MCF 10A (cell line): Measurements from ENCODE around the gene CCL22. TPM values are rescaled to one million over a fixed set of nuclear protein-coding genes. Genes with fewer than 3 reads are reported as not detected.

Experiments
- BruUV-seq: library from RNA; stranded (reverse); fragments of 400-500 nt; replicated peaks from 2 replicates; lab custom pipeline; 2021; lab: Mats Ljungman, UMichigan
- CTCF ChIA-PET: fragments of 300-600 bp; sonication (Branson Sonifier 250); formaldehyde crosslinking; extraction: SDS; loops from one replicate; lab custom pipeline; 2021; ENCODE audit warnings: antibody characterized with exemption, inconsistent platforms; lab: Yijun Ruan, JAX
- POLR2A ChIA-PET: fragments of 300-600, 350-650 bp; sonication (Branson Sonifier 250); formaldehyde crosslinking; extraction: SDS; loops from one replicate; lab custom pipeline; 2020; ENCODE audit warnings: antibody characterized with exemption, inconsistent platforms; lab: Yijun Ruan, JAX
- DNase-seq: peaks from one replicate; pipeline ENCODE4 v3.0.0-alpha.2; 2018; ENCODE audit not compliant: unreplicated experiment
- H3K27ac Mint-ChIP-seq: one replicate; pipeline ENCODE4 v1.8.0; 2022; ENCODE audit warnings: mild to moderate bottlenecking, low read depth, mixed read lengths; ENCODE audit not compliant: unreplicated experiment
- H3K27me3 Mint-ChIP-seq: one replicate; pipeline ENCODE4 v1.8.0; 2022; ENCODE audit warnings: mixed read lengths; ENCODE audit not compliant: insufficient read depth, unreplicated experiment
- H3K36me3 Mint-ChIP-seq: one replicate; pipeline ENCODE4 v1.8.0; 2022; ENCODE audit warnings: mild to moderate bottlenecking, moderate library complexity, mixed read lengths; ENCODE audit not compliant: insufficient read depth, unreplicated experiment
- H3K4me1 Mint-ChIP-seq: one replicate; pipeline ENCODE4 v1.8.0; 2022; ENCODE audit warnings: mixed read lengths; ENCODE audit not compliant: insufficient read depth, unreplicated experiment
- H3K4me3 Mint-ChIP-seq: one replicate; pipeline ENCODE4 v1.8.0; 2022; ENCODE audit warnings: mild to moderate bottlenecking, moderate library complexity, mixed read lengths; ENCODE audit not compliant: unreplicated experiment
- H3K9me3 Mint-ChIP-seq: one replicate; pipeline ENCODE4 v1.8.0; 2022; ENCODE audit warnings: mixed read lengths; ENCODE audit not compliant: unreplicated experiment
- CTCF ChIP-seq: fragments of 200-600 bp; IDR thresholded peaks from one replicate; pipeline ENCODE4 v1.8.0; 2022; ENCODE audit warnings: antibody characterized with exemption, mild to moderate bottlenecking; ENCODE audit not compliant: unreplicated experiment
- intact Hi-C: fragments of 100-400 bp; cut with micrococcal nuclease; formaldehyde crosslinking; loops from 2 replicates; pipeline ENCODE4 v1.14.1; 2022
- total RNA-seq: library from RNA; stranded (reverse); gene quantifications from 2 replicates; pipeline ENCODE4 v1.2.3, GENCODE V29; 2022

CCL22 gene
- total RNA-seq, 1 experiment from 2014 or later, result not detected

GRCh38 chr16:57390636-57391295, 32.2 kb downstream of the CCL22 start:
- BruUV-seq, result no TSS peak
- no peaks in the 10 kb centered on the region for H3K9me3 Mint-ChIP-seq
- H3K27ac Mint-ChIP-seq, result no peak overlapping the region
- POLR2A ChIA-PET, result no interaction called here
- no peak for DNase-seq
- intact Hi-C loops, result no loop called here
- CTCF ChIA-PET, result no interaction called here
- H3K4me3 Mint-ChIP-seq, result no peak overlapping the region
- TF ChIP-seq CTCF, result no peak
- no peaks in the 10 kb centered on the region for H3K36me3 Mint-ChIP-seq
- H3K4me1 Mint-ChIP-seq, result peaks cover 9% of the 10 kb centered on the region
- H3K27me3 Mint-ChIP-seq, result peaks cover 17% of the 10 kb centered on the region

GRCh38 chr16:57391300-57391699, 32.7 kb downstream of the CCL22 start:
- POLR2A ChIA-PET, result no interaction called here
- H3K27ac Mint-ChIP-seq, result no peak overlapping the region
- H3K27me3 Mint-ChIP-seq, result peaks cover 17% of the 10 kb centered on the region
- no TSS peak for BruUV-seq
- no peaks in the 10 kb centered on the region for H3K36me3 Mint-ChIP-seq
- CTCF ChIA-PET, result interaction anchor here (0.7 to 1.4 kb wide), 2 partner anchors 26 to 307 kb away, joined by 3 to 7 read pairs; no protein-coding TSS in a partner anchor
- H3K4me1 Mint-ChIP-seq, result peaks cover 9% of the 10 kb centered on the region
- no peak overlapping the region for H3K4me3 Mint-ChIP-seq
- intact Hi-C loops, result no loop called here
- no peaks in the 10 kb centered on the region for H3K9me3 Mint-ChIP-seq
- no peak for TF ChIP-seq CTCF
- DNase-seq, result no peak

- DNase-seq, result no peak
- H3K27ac Mint-ChIP-seq, result no peak overlapping the region
- no peak overlapping the region for H3K4me3 Mint-ChIP-seq
- ChIA-PET POLR2A (no interaction called here), CTCF (interaction anchor here (0.7 to 1.4 kb wide), 2 partner anchors 25 to 307 kb away, joined by 3 to 7 read pairs; no protein-coding TSS in a partner anchor)
- H3K27me3 Mint-ChIP-seq, result peaks cover 17% of the 10 kb centered on the region
- no peaks in the 10 kb centered on the region for H3K36me3 Mint-ChIP-seq
- no peaks in the 10 kb centered on the region for H3K9me3 Mint-ChIP-seq
- no peak for TF ChIP-seq CTCF
- intact Hi-C loops, result no loop called here
- no TSS peak for BruUV-seq
- H3K4me1 Mint-ChIP-seq, result peaks cover 9% of the 10 kb centered on the region
Observed at GRCh38 chr16:57391708-57392107, 33.1 kb downstream of the CCL22 start.

- BruUV-seq, result no TSS peak
- ChIA-PET CTCF (interaction anchor here (1.4 kb wide), 1 partner anchor 24 kb away, joined by 7 read pairs; no protein-coding TSS in a partner anchor), POLR2A (no interaction called here)
- H3K36me3 Mint-ChIP-seq, result no peaks in the 10 kb centered on the region
- H3K27ac Mint-ChIP-seq, result no peak overlapping the region
- no peak overlapping the region for H3K4me3 Mint-ChIP-seq
- no peaks in the 10 kb centered on the region for H3K9me3 Mint-ChIP-seq
- intact Hi-C loops, result no loop called here
- H3K4me1 Mint-ChIP-seq, result peaks cover 9% of the 10 kb centered on the region
- TF ChIP-seq CTCF, result no peak
- DNase-seq, result no peak
- H3K27me3 Mint-ChIP-seq, result peaks cover 17% of the 10 kb centered on the region
Observed at GRCh38 chr16:57392694-57393093, 34.1 kb downstream of the CCL22 start.
